ENCODE measurements around the gene CASP4. TPM values are rescaled to one million over a fixed set of nuclear protein-coding genes. Genes with fewer than 3 reads are reported as not detected.

The CASP4 gene
- total RNA-seq, 1 experiment from 2014 or later = 42.0 TPM

DNA sequence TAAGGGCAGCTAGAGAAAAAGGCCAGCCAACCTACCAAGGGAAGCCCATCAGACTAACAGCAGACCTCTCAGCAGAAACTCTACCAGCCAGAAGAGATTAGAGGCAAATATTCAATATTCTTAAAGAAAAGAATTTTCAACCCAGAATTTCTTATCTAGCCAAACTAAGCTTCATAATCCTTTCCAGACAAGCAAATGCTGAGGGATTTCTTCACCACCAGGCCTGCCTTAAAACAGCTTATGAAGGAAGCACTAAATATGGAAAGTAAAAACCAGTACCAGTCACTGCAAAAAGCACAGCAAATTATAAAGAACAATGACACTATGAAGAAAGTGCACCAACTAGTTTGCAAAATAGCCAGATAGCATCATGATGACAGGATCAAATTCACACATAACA lies 39.6 kb downstream of the CASP4 start:
- intact Hi-C loops (cut with micrococcal nuclease; ENCODE audit: unreplicated experiment) = no loop called here
- Histone ChIP-seq H3K4me1 (no peaks in the 10 kb centered on the region), H3K27me3 (replicated peaks; ENCODE audit: control insufficient read depth, insufficient read depth, low read length) (no peaks in the 10 kb centered on the region), H3K4me3 (ENCODE audit: low read depth, low read length) (no peak overlapping the region), H3K9me3 (peaks cover 11% of the 10 kb centered on the region; the same call in 1 of the 2 replicates), H3K36me3 (ENCODE audit: control insufficient read depth, insufficient read depth, low read length) (no peaks in the 10 kb centered on the region)
- TF ChIP-seq, protein P1, sequence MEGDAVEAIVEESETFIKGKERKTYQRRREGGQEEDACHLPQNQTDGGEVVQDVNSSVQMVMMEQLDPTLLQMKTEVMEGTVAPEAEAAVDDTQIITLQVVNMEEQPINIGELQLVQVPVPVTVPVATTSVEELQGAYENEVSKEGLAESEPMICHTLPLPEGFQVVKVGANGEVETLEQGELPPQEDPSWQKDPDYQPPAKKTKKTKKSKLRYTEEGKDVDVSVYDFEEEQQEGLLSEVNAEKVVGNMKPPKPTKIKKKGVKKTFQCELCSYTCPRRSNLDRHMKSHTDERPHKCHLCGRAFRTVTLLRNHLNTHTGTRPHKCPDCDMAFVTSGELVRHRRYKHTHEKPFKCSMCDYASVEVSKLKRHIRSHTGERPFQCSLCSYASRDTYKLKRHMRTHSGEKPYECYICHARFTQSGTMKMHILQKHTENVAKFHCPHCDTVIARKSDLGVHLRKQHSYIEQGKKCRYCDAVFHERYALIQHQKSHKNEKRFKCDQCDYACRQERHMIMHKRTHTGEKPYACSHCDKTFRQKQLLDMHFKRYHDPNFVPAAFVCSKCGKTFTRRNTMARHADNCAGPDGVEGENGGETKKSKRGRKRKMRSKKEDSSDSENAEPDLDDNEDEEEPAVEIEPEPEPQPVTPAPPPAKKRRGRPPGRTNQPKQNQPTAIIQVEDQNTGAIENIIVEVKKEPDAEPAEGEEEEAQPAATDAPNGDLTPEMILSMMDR (IDR thresholded peaks at IDR 0.05; ENCODE audit: insufficient read depth in 1 of 2, low read depth in 1 of 2, low read length in 1 of 2, severe bottlenecking in 1 of 2, unreplicated experiment in 1 of 2) = no peak
- POLR2A ChIA-PET = no interaction called here
- no TSS peak for BruUV-seq (replicated peaks)
- DNase-seq = no peak
- Mint-ChIP-seq H3K27ac (ENCODE audit: unreplicated experiment) (no peak overlapping the region), H3K4me3 (ENCODE audit: unreplicated experiment) (no peak overlapping the region), H3K4me1 (ENCODE audit: low read depth, unreplicated experiment) (no peaks in the 10 kb centered on the region), H3K27me3 (ENCODE audit: insufficient read depth, unreplicated experiment) (no peaks in the 10 kb centered on the region), H3K9me3 (ENCODE audit: unreplicated experiment) (peaks cover 45% of the 10 kb centered on the region), H3K36me3 (ENCODE audit: insufficient read depth, unreplicated experiment) (no peaks in the 10 kb centered on the region)
- CTCF ChIA-PET = no interaction called here

DNA sequence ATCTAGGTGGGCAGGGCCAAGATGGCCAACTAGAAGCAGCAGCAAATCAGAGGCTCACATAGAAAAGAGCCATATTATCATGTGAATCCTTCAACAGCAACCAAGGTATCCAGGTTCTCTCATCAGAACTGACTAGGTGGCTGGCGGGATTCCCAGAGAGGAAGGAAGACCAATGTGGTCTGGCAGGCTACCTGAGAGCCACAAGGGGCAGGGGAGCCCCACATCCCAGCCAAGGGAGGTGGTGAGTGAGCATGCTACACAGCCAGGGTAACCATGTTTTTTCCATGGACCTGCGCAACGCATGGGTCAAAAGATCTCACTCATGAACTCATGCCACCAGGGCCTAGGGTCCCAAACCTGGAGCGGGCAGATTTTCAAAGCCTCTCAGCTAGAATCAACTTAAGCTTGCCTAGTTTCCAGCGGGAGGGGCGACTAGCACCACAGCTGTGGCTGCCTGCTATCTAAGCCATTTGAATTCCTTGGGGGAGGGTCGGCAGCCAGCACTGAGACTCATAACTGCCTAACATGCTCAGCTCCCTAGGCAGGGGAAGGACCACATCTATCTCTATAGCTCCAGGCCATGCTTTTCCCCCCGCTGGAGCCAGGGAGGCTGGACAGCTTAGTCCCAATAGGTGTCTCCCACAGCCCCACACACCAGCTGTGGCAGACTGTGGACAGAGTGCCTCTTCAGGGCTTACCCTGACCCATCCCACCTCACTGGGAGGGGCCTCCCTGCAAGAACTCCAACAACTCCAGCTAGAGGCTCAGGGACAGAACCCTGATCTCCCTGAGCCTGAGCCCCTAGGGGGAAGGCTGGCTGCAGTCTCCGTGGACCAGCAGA lies 41.4 kb downstream of the CASP4 start:
- Histone ChIP-seq H3K9me3 (peaks cover 11% of the 10 kb centered on the region; the same call in 1 of the 2 replicates), H3K4me1 (no peaks in the 10 kb centered on the region), H3K27me3 (replicated peaks; ENCODE audit: control insufficient read depth, insufficient read depth, low read length) (no peaks in the 10 kb centered on the region), H3K36me3 (ENCODE audit: control insufficient read depth, insufficient read depth, low read length) (no peaks in the 10 kb centered on the region), H3K4me3 (ENCODE audit: low read depth, low read length) (no peak overlapping the region)
- no peaks in the 10 kb centered on the region for H3K4me1 Mint-ChIP-seq (ENCODE audit: low read depth, unreplicated experiment)
- H3K27me3 Mint-ChIP-seq (ENCODE audit: insufficient read depth, unreplicated experiment) = no peaks in the 10 kb centered on the region
- intact Hi-C loops (cut with micrococcal nuclease; ENCODE audit: unreplicated experiment) = no loop called here
- H3K36me3 Mint-ChIP-seq (ENCODE audit: insufficient read depth, unreplicated experiment) = no peaks in the 10 kb centered on the region
- DNase-seq = no peak
- no peak overlapping the region for H3K27ac Mint-ChIP-seq (ENCODE audit: unreplicated experiment)
- peaks cover 55% of the 10 kb centered on the region for H3K9me3 Mint-ChIP-seq (ENCODE audit: unreplicated experiment)
- TF ChIP-seq, protein P1 (IDR thresholded peaks at IDR 0.05; ENCODE audit: insufficient read depth in 1 of 2, low read depth in 1 of 2, low read length in 1 of 2, severe bottlenecking in 1 of 2, unreplicated experiment in 1 of 2) = no peak
- ChIA-PET CTCF (no interaction called here), POLR2A (no interaction called here)
- BruUV-seq (replicated peaks) = no TSS peak
- H3K4me3 Mint-ChIP-seq (ENCODE audit: unreplicated experiment) = no peak overlapping the region

DNA sequence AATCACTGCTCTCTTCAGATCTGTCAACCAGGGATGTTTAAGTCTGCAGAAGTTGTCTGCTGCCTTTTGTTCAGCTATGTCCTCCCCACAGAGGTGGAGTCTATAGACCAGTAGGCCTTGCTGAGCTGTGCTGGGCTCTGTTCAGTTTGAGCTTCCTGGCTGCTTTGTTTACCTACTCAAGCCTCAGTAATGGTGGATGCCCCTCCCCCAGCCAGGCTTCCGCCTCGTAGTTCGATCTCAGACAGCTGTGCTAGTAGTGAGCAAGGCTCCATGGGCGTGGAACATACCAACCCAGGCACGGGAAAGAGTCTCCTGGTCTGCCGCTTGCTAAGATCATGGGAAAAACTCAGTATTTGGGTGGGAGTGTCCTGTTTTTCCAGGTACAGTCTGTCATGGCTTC lies 42.5 kb downstream of the CASP4 start:
- POLR2A ChIA-PET = no interaction called here

More for the DNA sequence above, 42.5 kb downstream of the CASP4 start:
- Histone ChIP-seq H3K27me3 (replicated peaks; ENCODE audit: control insufficient read depth, insufficient read depth, low read length) (no peaks in the 10 kb centered on the region), H3K36me3 (ENCODE audit: control insufficient read depth, insufficient read depth, low read length) (no peaks in the 10 kb centered on the region), H3K4me3 (ENCODE audit: low read depth, low read length) (no peak overlapping the region), H3K4me1 (no peaks in the 10 kb centered on the region), H3K9me3 (peaks cover 11% of the 10 kb centered on the region; the same call in 1 of the 2 replicates)
- Mint-ChIP-seq H3K27ac (ENCODE audit: unreplicated experiment) (no peak overlapping the region), H3K4me3 (ENCODE audit: unreplicated experiment) (no peak overlapping the region), H3K4me1 (ENCODE audit: low read depth, unreplicated experiment) (no peaks in the 10 kb centered on the region), H3K36me3 (ENCODE audit: insufficient read depth, unreplicated experiment) (no peaks in the 10 kb centered on the region), H3K9me3 (ENCODE audit: unreplicated experiment) (peaks cover 55% of the 10 kb centered on the region), H3K27me3 (ENCODE audit: insufficient read depth, unreplicated experiment) (no peaks in the 10 kb centered on the region)
- no peak for DNase-seq
- intact Hi-C loops (cut with micrococcal nuclease; ENCODE audit: unreplicated experiment) = no loop called here
- BruUV-seq (replicated peaks) = no TSS peak
- CTCF ChIA-PET = no interaction called here
- TF ChIP-seq, protein P1 (IDR thresholded peaks at IDR 0.05; ENCODE audit: insufficient read depth in 1 of 2, low read depth in 1 of 2, low read length in 1 of 2, severe bottlenecking in 1 of 2, unreplicated experiment in 1 of 2) = no peak

Measured in Caco-2 (cell line).